Mucosa of descending colon (tissue), 3 donors: ENCODE data around the gene SHF. TPM values are rescaled to one million over a fixed set of nuclear protein-coding genes. Genes with fewer than 3 reads are reported as not detected.

ENCODE experiments used
- ATAC-seq: fragments of 200-7000 bp; cut with Tn5 transposase; one replicate; pipeline ENCODE4 v1.9.1; 2020; ENCODE audit warnings: mild to moderate bottlenecking, moderate library complexity
- DNase-seq, 3 donors: peaks; one replicate each; pipeline ENCODE4 v3.0.0-alpha.2; 2020
- H3K36me3 ChIP-seq: fragments of 200-600 bp; one replicate; pipeline ENCODE4 v1.8.0; 2021; ENCODE audit warnings: low read depth, mild to moderate bottlenecking
- H3K4me1 ChIP-seq: fragments of 200-600 bp; one replicate; pipeline ENCODE4 v1.8.0; 2021; ENCODE audit warnings: low read depth, mild to moderate bottlenecking
- H3K4me3 ChIP-seq: fragments of 200-600 bp; one replicate; pipeline ENCODE4 v1.8.0; 2021; ENCODE audit warnings: mild to moderate bottlenecking
- H3K9me3 ChIP-seq: fragments of 200-600 bp; one replicate; pipeline ENCODE4 v1.8.0; 2021; ENCODE audit warnings: mild to moderate bottlenecking
- intact Hi-C, 2 donors: fragments of 100-400 bp; cut with DNase I in 1 of 2; cut with micrococcal nuclease in 1 of 2; formaldehyde crosslinking; loops; one replicate each; pipeline versions ENCODE4 v1.11.0 to v1.11.1; 2022; cut with DNase I, micrococcal nuclease
- total RNA-seq, 3 donors: library from RNA; stranded (reverse); fragmentation: NEBNext Ultra II Directional in 2 of 3; extraction: Animal tissue kit (Norgen Biotek cat#: 25700) in 2 of 3; gene quantifications; one replicate each; pipeline versions ENCODE4 v1.2.1 to v1.2.4, GENCODE V29; 2021 to 2023
- TF ChIP-seq, protein P1 (sequence below): fragments of 200-600 bp; IDR thresholded peaks from one replicate; pipeline ENCODE4 v1.8.0; 2022; ENCODE audit warnings: antibody characterized with exemption, mild to moderate bottlenecking
- donor health status: DM: no; HTN: no; CAD: no; lungs with moderate emphysema.
- donor health status: DM: no; HTN: no; CAD: no.
- donor health status: DM: no; HTN: yes; CAD: no.

Gene SHF
- total RNA-seq, 3 donors from 2014 or later, result 5.4 to 19.2 (median 14.9) TPM

DNA sequence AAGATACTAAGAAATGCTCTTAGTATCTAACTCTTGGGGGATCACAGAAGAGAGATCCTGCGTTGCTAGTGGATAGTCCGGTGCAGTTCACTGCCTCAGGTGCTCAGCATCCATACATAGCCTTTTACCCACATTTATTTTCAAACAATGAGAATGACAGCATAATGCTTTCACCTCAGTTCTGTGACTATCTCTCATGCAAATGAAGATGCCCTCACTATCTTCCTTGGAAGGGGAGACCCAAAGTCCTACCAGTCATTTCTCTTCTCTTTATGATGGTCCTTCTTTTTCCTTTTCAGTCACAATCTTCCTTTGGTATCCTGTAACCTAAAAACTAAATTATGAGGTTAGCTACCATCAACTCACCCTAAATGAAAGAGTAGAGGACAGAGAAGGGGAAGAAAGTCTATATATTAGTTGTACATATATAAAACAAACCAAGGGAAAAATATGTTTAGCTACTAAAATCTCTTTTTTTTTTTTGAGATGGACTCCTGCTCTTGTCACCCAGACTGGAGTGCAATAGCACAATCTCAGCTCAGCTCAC is 33.4 kb upstream of the SHF start:
- TF ChIP-seq, protein P1, sequence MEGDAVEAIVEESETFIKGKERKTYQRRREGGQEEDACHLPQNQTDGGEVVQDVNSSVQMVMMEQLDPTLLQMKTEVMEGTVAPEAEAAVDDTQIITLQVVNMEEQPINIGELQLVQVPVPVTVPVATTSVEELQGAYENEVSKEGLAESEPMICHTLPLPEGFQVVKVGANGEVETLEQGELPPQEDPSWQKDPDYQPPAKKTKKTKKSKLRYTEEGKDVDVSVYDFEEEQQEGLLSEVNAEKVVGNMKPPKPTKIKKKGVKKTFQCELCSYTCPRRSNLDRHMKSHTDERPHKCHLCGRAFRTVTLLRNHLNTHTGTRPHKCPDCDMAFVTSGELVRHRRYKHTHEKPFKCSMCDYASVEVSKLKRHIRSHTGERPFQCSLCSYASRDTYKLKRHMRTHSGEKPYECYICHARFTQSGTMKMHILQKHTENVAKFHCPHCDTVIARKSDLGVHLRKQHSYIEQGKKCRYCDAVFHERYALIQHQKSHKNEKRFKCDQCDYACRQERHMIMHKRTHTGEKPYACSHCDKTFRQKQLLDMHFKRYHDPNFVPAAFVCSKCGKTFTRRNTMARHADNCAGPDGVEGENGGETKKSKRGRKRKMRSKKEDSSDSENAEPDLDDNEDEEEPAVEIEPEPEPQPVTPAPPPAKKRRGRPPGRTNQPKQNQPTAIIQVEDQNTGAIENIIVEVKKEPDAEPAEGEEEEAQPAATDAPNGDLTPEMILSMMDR, result no peak
- no peak overlapping the region for H3K4me3 ChIP-seq
- H3K4me1 ChIP-seq, result no peaks in the 10 kb centered on the region
- ATAC-seq (no peak), DNase-seq (no peak)
- H3K36me3 ChIP-seq, result no peaks in the 10 kb centered on the region
- intact Hi-C loops, result no loop called here
- no peaks in the 10 kb centered on the region for H3K9me3 ChIP-seq

DNA sequence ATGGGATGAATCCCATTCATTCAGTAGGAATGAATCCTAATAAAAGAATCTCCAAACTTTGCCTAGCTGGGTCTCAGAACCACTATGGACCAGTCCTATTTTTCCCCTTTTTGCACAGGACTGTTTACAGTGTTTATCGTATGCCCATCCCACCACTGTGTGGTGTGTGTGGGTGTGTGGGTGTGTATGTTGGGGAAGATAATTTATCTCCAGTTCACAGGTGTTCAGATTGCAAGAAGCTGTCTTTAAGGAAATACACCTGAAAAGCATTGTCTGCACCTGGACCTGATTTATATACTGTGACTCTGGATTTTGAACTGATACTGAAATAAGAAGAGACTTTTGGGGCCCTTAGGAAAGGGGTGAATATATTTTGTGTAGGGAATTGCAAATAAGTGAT is 24.7 kb upstream of the SHF start:
- DNase-seq (no peak), ATAC-seq (no peak)
- H3K4me3 ChIP-seq, result no peak overlapping the region
- intact Hi-C loops, result no loop called here
- H3K36me3 ChIP-seq, result no peaks in the 10 kb centered on the region
- TF ChIP-seq, protein P1, result no peak
- H3K4me1 ChIP-seq, result no peaks in the 10 kb centered on the region
- no peaks in the 10 kb centered on the region for H3K9me3 ChIP-seq

DNA sequence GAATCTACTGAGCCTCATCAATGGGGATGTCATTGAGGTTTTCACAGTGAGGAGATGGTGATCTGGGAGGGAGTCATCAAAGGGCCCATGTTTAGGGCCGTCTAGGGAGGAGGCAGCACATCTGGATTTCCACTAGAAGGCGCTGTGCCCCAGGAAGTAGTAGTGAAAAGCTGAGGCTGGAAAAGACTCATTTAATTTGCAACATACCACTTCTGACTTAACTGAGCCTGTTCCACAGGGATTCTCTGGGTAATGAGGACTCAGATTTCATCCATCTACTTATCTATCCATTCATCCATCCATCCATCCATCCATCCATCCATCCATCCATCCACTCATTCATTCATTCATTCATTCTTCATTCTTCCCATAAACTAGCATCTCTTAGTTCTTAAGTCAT is 17.4 kb upstream of the SHF start:
- intact Hi-C loops, result loop anchor here in 1 of 2 donors (10.0 kb wide), 1 partner anchor 200 kb away; a partner anchor contains a TSS
- no peaks in the 10 kb centered on the region for H3K9me3 ChIP-seq
- ATAC-seq, result peak; percentile 55
- H3K4me3 ChIP-seq, result no peak overlapping the region
- DNase-seq, result peak in 2 of 3 donors; percentile 67 to 83
- H3K36me3 ChIP-seq, result no peaks in the 10 kb centered on the region
- TF ChIP-seq, protein P1, result peak; percentile 51
- no peaks in the 10 kb centered on the region for H3K4me1 ChIP-seq

DNA sequence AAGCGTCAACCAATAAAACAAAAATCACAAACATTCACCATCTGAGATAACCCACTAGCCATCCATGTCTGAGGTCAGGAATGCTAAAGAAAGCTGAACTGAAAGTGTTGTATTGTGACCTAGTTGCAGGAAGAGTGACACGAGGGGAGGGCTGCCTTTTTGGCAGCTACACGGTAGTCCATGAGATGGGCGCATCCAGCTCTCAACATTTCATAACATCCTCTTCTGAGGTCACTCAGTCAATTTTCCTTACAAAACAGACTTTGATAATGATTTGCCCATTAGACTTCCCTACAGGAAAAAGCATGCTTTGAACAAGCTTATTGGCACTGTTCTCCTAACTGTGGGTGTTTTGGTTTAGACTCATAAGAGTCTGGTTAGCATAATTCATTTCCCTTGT is 15.4 kb upstream of the SHF start:
- Histone ChIP-seq H3K36me3 (peaks cover 4% of the 10 kb centered on the region), H3K9me3 (no peaks in the 10 kb centered on the region), H3K4me3 (no peak overlapping the region), H3K4me1 (no peaks in the 10 kb centered on the region)
- intact Hi-C loops, result loop anchor here in 1 of 2 donors (10.0 kb wide), 1 partner anchor 202 kb away; a partner anchor contains a TSS
- ATAC-seq (no peak), DNase-seq (no peak)
- TF ChIP-seq, protein P1, result no peak

DNA sequence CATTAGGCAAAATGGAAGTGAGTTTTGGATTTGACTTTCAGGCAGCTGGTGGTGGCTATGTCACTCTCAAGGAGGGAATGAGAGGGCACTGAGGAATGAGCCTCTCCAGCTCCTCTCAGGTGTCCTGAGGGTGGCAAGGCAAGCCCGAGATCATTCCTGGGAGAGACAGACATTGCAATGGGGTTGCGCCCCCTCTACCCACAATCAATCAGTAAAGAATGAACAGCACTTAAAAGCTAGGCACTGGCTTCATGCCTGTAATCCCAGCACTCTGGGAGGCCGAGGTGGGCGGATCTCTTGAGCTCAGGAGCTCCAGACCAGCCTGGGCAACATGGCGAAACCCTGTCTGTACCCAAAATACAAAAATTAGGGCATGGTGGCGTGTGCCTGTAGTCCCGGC is 14.1 kb upstream of the SHF start:
- H3K36me3 ChIP-seq, result peaks cover 4% of the 10 kb centered on the region
- TF ChIP-seq, protein P1, result no peak
- H3K9me3 ChIP-seq, result no peaks in the 10 kb centered on the region
- intact Hi-C loops, result loop anchor here in 1 of 2 donors (10.0 kb wide), 1 partner anchor 203 kb away; a partner anchor contains a TSS
- H3K4me3 ChIP-seq, result no peak overlapping the region
- DNase-seq (no peak), ATAC-seq (no peak)
- H3K4me1 ChIP-seq, result no peaks in the 10 kb centered on the region

DNA sequence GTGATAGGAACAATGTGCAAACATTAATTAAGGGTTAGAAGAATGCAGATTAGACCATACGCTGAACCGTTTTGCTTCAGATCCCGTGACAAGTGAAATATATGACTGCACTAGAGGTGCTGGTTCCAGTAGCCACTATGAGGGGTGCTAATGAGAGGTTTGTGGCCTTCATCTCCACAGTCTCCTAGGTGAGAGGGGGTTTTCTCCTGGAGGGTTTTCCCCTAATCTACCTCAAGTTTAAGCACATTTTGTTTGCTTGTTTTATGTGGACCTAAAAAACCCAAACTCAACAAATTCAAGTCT is 13.7 kb upstream of the SHF start:
- intact Hi-C loops, result loop anchor here in 1 of 2 donors (10.0 kb wide), 1 partner anchor 203 kb away; a partner anchor contains a TSS
- Histone ChIP-seq H3K36me3 (peaks cover 4% of the 10 kb centered on the region), H3K4me3 (no peak overlapping the region), H3K4me1 (no peaks in the 10 kb centered on the region), H3K9me3 (no peaks in the 10 kb centered on the region)
- no peak for ATAC-seq
- DNase-seq, result no peak
- TF ChIP-seq, protein P1, result no peak
